AG09309 (cell line): ENCODE measurements around the gene CHRNE.
A peak's percentile ranks its signal among the peaks of the same experiment; 100 is the strongest.

Source experiments
- DNase-seq: peaks from one replicate; pipeline ENCODE4 v3.0.0-alpha.2; 2010; ENCODE audit warnings: low read depth
- H3K4me3 ChIP-seq: 2 replicates; pipeline ENCODE4 v1.5.1; 2011; ENCODE audit warnings: mild to moderate bottlenecking, low read depth, low read length, moderate library complexity; ENCODE audit not compliant: control insufficient read depth
- CTCF ChIP-seq: IDR thresholded peaks from 2 replicates; pipeline ENCODE4 v1.5.1; 2011; ENCODE audit warnings: mild to moderate bottlenecking, low read depth, low read length, inconsistent platforms; ENCODE audit not compliant: insufficient read depth, control insufficient read depth; ENCODE audit errors: missing control alignments

The CHRNE gene

GRCh38 chr17:4944554-4945175 is 41.8 kb upstream of the CHRNE start:
- peak overlapping the region; percentile 21 for H3K4me3 ChIP-seq
- DNase-seq = no peak
- TF ChIP-seq CTCF = no peak

- DNase-seq = no peak
- TF ChIP-seq CTCF = no peak
- no peak overlapping the region for H3K4me3 ChIP-seq
Observed at GRCh38 chr17:4944163-4944553, 41.3 kb upstream of the CHRNE start.

GRCh38 chr17:4942760-4943508 is 40.0 kb upstream of the CHRNE start:
- no peak for TF ChIP-seq CTCF
- no peak for DNase-seq

GRCh38 chr17:4941319-4941610 is 38.4 kb upstream of the CHRNE start:
- H3K4me3 ChIP-seq = peak overlapping the region; percentile 96
- TF ChIP-seq CTCF = no peak
- DNase-seq = no peak

More at GRCh38 chr17:4942760-4943508, 40.0 kb upstream of the CHRNE start:
- H3K4me3 ChIP-seq = no peak overlapping the region

- no peak for TF ChIP-seq CTCF
- peak overlapping the region; percentile 96 for H3K4me3 ChIP-seq
- DNase-seq = no peak
Observed at GRCh38 chr17:4940555-4941318, 37.8 kb upstream of the CHRNE start.

GRCh38 chr17:4939796-4940554 is 37.1 kb upstream of the CHRNE start, which contains the start of the genes RNF167 and SLC25A11:
Gene RNF167 (plus strand): TSS chr17:4940268. CDS start chr17:4940910, 642 bp downstream.
Gene SLC25A11 (minus strand): TSS chr17:4940046. CDS start chr17:4939910, 136 bp downstream.
- peak; percentile 99 for DNase-seq
- H3K4me3 ChIP-seq = peak within 1 kb of the TSS; percentile 96
- no peak for TF ChIP-seq CTCF
